ENCODE results near the gene PPP1R13L. TPM values are rescaled to one million over a fixed set of nuclear protein-coding genes. Genes with fewer than 3 reads are reported as not detected.

The PPP1R13L gene
- total RNA-seq, 1 experiment from 2014 or later: 27.5 TPM

DNA sequence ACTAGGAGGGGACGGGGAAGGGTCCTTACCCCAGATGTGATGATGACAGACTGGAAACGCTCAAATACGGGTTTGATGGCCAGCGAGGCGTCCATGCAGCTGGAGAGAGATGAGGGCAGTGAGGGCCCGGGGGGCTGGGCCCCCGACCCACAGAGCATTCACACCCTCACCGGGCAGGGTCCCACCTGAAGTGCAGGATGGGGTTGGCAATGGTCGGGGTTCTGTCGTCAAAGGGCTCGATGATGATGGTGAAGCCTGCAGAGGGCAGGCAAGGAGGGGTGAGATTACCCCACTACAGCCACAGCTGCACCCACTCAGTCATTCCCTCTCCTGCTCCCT is 47.5 kb downstream of the PPP1R13L start:
- TF ChIP-seq, protein P1, sequence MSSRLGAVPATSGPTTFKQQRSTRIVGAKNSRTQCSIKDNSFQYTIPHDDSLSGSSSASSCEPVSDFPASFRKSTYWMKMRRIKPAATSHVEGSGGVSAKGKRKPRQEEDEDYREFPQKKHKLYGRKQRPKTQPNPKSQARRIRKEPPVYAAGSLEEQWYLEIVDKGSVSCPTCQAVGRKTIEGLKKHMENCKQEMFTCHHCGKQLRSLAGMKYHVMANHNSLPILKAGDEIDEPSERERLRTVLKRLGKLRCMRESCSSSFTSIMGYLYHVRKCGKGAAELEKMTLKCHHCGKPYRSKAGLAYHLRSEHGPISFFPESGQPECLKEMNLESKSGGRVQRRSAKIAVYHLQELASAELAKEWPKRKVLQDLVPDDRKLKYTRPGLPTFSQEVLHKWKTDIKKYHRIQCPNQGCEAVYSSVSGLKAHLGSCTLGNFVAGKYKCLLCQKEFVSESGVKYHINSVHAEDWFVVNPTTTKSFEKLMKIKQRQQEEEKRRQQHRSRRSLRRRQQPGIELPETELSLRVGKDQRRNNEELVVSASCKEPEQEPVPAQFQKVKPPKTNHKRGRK (CRISPR knock-in tag; IDR thresholded peaks at IDR 0.05; ENCODE audit: borderline replicate concordance): no peak
- no peak for TF ChIP-seq ESRRA (CRISPR knock-in tag; IDR thresholded peaks at IDR 0.05; ENCODE audit: borderline replicate concordance)
- TF ChIP-seq, protein P2, sequence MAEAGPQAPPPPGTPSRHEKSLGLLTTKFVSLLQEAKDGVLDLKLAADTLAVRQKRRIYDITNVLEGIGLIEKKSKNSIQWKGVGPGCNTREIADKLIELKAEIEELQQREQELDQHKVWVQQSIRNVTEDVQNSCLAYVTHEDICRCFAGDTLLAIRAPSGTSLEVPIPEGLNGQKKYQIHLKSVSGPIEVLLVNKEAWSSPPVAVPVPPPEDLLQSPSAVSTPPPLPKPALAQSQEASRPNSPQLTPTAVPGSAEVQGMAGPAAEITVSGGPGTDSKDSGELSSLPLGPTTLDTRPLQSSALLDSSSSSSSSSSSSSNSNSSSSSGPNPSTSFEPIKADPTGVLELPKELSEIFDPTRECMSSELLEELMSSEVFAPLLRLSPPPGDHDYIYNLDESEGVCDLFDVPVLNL (CRISPR knock-in tag; IDR thresholded peaks at IDR 0.05; ENCODE audit: borderline replicate concordance, low read depth): no peak
- H3K4me3 Mint-ChIP-seq: no peak overlapping the region
- H3K36me3 Mint-ChIP-seq: peaks cover 74% of the 10 kb centered on the region
- no peaks in the 10 kb centered on the region for H3K27me3 Mint-ChIP-seq (ENCODE audit: low read depth)
- H3K9me3 Mint-ChIP-seq: no peaks in the 10 kb centered on the region
- DNase-seq (ENCODE audit: low spot score) (no peak), ATAC-seq (no peak)
- CTCF ChIA-PET: no interaction called here
- no peak overlapping the region for H3K27ac Mint-ChIP-seq
- POLR2A ChIA-PET: no interaction called here
- H3K4me1 Mint-ChIP-seq: no peaks in the 10 kb centered on the region

DNA sequence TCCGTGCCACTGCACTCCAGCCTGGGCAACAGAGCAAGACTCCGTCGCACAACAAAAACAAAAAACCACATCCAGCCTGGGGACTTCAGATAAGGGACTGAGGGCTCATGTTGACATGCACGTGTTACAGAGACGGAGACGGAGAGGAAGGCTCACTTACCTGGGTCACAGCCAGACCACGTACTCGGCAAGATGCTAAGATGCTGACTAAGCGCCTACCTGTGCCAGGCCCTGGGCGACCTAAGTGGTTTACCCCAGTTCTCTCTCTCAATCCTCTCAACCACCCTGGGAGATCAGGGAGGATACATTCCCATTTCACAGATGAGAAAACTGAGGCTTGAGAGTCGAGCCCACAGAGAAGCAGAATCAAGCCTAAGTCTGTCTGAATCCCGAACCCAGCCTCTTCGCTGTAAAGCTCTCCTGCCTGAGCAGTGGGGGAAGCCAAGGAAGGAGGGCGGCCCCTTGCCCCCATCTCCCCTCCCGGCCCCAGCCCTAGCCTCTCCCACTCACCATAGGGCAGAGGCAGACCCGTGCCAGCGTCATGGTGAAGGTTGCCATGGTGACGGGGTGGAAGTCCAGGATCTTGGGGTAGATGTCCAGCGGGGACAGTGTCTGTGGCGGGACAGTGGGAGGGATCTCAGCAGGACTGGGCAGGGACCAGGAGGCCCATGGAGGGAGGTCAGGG is 48.0 kb downstream of the PPP1R13L start:
- Mint-ChIP-seq H3K4me1 (no peaks in the 10 kb centered on the region), H3K9me3 (no peaks in the 10 kb centered on the region), H3K36me3 (peaks cover 73% of the 10 kb centered on the region), H3K27me3 (ENCODE audit: low read depth) (no peaks in the 10 kb centered on the region), H3K4me3 (no peak overlapping the region), H3K27ac (no peak overlapping the region)
- ChIA-PET CTCF (no interaction called here), POLR2A (no interaction called here)
- no peak for TF ChIP-seq KAT7 (CRISPR knock-in tag; IDR thresholded peaks at IDR 0.05; ENCODE audit: borderline replicate concordance)
- 0 out of 2 replicates have a peak, but pooled peaks have one; percentile 13 for TF ChIP-seq ZNF121 (CRISPR knock-in tag; IDR thresholded peaks at IDR 0.05)
- no peak for DNase-seq (ENCODE audit: low spot score)
- no peak for ATAC-seq

DNA sequence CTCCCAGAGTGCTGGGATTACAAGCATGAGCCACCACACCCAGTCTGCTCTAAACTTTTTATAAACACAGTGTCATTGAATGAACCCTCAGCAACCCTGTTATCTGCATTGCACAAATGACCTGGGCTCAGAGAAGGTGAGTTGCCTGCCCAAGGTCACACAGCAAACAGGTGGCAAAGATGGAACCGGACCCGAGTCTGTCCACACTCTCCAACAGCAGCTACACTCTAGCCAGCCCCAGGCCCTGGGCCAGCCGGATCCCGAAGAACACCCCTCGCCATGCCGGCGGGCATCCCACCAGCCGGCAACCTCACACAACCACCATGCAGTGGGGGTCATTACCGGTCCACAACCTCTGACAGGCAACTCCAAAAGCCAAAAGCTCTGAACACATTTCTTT is 49.0 kb downstream of the PPP1R13L start:
- ChIA-PET POLR2A (interaction anchor here (0.6 kb wide), 1 partner anchor 137 kb away, joined by 3 read pairs; no protein-coding TSS in a partner anchor), CTCF (no interaction called here)
- DNase-seq (ENCODE audit: low spot score): no peak
- H3K4me1 Mint-ChIP-seq: no peaks in the 10 kb centered on the region
- H3K9me3 Mint-ChIP-seq: no peaks in the 10 kb centered on the region
- no peak overlapping the region for H3K27ac Mint-ChIP-seq
- TF ChIP-seq, protein P3, sequence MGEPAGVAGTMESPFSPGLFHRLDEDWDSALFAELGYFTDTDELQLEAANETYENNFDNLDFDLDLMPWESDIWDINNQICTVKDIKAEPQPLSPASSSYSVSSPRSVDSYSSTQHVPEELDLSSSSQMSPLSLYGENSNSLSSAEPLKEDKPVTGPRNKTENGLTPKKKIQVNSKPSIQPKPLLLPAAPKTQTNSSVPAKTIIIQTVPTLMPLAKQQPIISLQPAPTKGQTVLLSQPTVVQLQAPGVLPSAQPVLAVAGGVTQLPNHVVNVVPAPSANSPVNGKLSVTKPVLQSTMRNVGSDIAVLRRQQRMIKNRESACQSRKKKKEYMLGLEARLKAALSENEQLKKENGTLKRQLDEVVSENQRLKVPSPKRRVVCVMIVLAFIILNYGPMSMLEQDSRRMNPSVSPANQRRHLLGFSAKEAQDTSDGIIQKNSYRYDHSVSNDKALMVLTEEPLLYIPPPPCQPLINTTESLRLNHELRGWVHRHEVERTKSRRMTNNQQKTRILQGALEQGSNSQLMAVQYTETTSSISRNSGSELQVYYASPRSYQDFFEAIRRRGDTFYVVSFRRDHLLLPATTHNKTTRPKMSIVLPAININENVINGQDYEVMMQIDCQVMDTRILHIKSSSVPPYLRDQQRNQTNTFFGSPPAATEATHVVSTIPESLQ (CRISPR knock-in tag; IDR thresholded peaks at IDR 0.05): no peak
- no peak for TF ChIP-seq ATF1 (CRISPR knock-in tag; IDR thresholded peaks at IDR 0.05)
- TF ChIP-seq TEAD4 (CRISPR knock-in tag; IDR thresholded peaks at IDR 0.05): no peak
- TF ChIP-seq, protein P4, sequence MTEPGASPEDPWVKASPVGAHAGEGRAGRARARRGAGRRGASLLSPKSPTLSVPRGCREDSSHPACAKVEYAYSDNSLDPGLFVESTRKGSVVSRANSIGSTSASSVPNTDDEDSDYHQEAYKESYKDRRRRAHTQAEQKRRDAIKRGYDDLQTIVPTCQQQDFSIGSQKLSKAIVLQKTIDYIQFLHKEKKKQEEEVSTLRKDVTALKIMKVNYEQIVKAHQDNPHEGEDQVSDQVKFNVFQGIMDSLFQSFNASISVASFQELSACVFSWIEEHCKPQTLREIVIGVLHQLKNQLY (CRISPR knock-in tag; IDR thresholded peaks at IDR 0.05): no peak
- TF ChIP-seq, protein P5, sequence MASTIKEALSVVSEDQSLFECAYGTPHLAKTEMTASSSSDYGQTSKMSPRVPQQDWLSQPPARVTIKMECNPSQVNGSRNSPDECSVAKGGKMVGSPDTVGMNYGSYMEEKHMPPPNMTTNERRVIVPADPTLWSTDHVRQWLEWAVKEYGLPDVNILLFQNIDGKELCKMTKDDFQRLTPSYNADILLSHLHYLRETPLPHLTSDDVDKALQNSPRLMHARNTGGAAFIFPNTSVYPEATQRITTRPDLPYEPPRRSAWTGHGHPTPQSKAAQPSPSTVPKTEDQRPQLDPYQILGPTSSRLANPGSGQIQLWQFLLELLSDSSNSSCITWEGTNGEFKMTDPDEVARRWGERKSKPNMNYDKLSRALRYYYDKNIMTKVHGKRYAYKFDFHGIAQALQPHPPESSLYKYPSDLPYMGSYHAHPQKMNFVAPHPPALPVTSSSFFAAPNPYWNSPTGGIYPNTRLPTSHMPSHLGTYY (CRISPR knock-in tag; IDR thresholded peaks at IDR 0.05): no peak
- no peak for ATAC-seq
- H3K27me3 Mint-ChIP-seq (ENCODE audit: low read depth): no peaks in the 10 kb centered on the region
- H3K36me3 Mint-ChIP-seq: peaks cover 66% of the 10 kb centered on the region
- no peak overlapping the region for H3K4me3 Mint-ChIP-seq

DNA sequence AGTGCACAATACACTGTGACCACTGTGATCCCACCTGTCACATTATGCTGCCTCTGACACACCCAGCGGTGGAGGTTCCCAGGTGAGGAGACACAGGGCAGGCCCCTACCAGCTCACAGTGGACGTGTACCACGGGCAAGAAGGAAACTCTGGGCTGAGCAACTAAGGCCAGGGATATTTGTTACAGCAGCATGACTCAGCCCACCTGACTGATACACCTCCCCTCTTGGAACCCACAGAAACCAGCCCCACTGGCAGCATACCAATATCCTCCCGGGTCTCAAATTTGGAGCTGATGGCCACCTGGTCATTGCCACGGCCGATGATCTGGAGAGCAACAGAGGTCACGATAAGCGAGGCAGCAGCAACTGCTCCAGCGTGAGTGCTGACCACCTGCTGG is 49.5 kb downstream of the PPP1R13L start:
- no peak overlapping the region for H3K27ac Mint-ChIP-seq
- no peaks in the 10 kb centered on the region for H3K4me1 Mint-ChIP-seq
- POLR2A ChIA-PET: interaction anchor here (0.5 to 0.6 kb wide), 2 partner anchors 130 to 137 kb away, joined by 3 read pairs; no protein-coding TSS in a partner anchor
- ATAC-seq (no peak), DNase-seq (ENCODE audit: low spot score) (no peak)
- no peak overlapping the region for H3K4me3 Mint-ChIP-seq
- CTCF ChIA-PET: no interaction called here
- peaks cover 69% of the 10 kb centered on the region for H3K36me3 Mint-ChIP-seq
- H3K9me3 Mint-ChIP-seq: no peaks in the 10 kb centered on the region
- no peaks in the 10 kb centered on the region for H3K27me3 Mint-ChIP-seq (ENCODE audit: low read depth)
- TF ChIP-seq GABPB1 (CRISPR knock-in tag; IDR thresholded peaks at IDR 0.05): no peak
- TF ChIP-seq, protein P6, sequence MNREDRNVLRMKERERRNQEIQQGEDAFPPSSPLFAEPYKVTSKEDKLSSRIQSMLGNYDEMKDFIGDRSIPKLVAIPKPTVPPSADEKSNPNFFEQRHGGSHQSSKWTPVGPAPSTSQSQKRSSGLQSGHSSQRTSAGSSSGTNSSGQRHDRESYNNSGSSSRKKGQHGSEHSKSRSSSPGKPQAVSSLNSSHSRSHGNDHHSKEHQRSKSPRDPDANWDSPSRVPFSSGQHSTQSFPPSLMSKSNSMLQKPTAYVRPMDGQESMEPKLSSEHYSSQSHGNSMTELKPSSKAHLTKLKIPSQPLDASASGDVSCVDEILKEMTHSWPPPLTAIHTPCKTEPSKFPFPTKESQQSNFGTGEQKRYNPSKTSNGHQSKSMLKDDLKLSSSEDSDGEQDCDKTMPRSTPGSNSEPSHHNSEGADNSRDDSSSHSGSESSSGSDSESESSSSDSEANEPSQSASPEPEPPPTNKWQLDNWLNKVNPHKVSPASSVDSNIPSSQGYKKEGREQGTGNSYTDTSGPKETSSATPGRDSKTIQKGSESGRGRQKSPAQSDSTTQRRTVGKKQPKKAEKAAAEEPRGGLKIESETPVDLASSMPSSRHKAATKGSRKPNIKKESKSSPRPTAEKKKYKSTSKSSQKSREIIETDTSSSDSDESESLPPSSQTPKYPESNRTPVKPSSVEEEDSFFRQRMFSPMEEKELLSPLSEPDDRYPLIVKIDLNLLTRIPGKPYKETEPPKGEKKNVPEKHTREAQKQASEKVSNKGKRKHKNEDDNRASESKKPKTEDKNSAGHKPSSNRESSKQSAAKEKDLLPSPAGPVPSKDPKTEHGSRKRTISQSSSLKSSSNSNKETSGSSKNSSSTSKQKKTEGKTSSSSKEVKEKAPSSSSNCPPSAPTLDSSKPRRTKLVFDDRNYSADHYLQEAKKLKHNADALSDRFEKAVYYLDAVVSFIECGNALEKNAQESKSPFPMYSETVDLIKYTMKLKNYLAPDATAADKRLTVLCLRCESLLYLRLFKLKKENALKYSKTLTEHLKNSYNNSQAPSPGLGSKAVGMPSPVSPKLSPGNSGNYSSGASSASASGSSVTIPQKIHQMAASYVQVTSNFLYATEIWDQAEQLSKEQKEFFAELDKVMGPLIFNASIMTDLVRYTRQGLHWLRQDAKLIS (CRISPR knock-in tag; IDR thresholded peaks at IDR 0.05; ENCODE audit: borderline replicate concordance): no peak
- TF ChIP-seq FOXK1 (CRISPR knock-in tag; IDR thresholded peaks at IDR 0.05): no peak
- TF ChIP-seq EMX1 (CRISPR knock-in tag; IDR thresholded peaks at IDR 0.05): no peak
- TF ChIP-seq ZNF219 (CRISPR knock-in tag; IDR thresholded peaks at IDR 0.05; ENCODE audit: borderline replicate concordance): no peak
- TF ChIP-seq, protein P7, sequence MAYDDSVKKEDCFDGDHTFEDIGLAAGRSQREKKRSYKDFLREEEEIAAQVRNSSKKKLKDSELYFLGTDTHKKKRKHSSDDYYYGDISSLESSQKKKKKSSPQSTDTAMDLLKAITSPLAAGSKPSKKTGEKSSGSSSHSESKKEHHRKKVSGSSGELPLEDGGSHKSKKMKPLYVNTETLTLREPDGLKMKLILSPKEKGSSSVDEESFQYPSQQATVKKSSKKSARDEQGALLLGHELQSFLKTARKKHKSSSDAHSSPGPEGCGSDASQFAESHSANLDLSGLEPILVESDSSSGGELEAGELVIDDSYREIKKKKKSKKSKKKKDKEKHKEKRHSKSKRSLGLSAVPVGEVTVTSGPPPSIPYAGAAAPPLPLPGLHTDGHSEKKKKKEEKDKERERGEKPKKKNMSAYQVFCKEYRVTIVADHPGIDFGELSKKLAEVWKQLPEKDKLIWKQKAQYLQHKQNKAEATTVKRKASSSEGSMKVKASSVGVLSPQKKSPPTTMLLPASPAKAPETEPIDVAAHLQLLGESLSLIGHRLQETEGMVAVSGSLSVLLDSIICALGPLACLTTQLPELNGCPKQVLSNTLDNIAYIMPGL (CRISPR knock-in tag; IDR thresholded peaks at IDR 0.05): no peak

All from WTC11 (cell line).